Measurements from ENCODE around the gene CDCA5. TPM values are rescaled to one million over a fixed set of nuclear protein-coding genes. Genes with fewer than 3 reads are reported as not detected.

CDCA5 gene
- total RNA-seq, 2 experiments from 2014 or later, result 111 to 119 TPM

GRCh38 chr11:65087216-65087615 is 3.4 kb upstream of the CDCA5 start:
- Mint-ChIP-seq H3K4me3 (no peak overlapping the region), H3K27me3 (no peaks in the 10 kb centered on the region), H3K27ac (no peak overlapping the region), H3K9me3 (ENCODE audit: low read depth) (no peaks in the 10 kb centered on the region), H3K36me3 (ENCODE audit: low read depth) (peaks cover 40% of the 10 kb centered on the region), H3K4me1 (peaks cover 21% of the 10 kb centered on the region)
- POLR2A ChIA-PET, result no interaction called here
- ATAC-seq (no peak), DNase-seq (no peak)
- CTCF ChIA-PET, result no interaction called here
- intact Hi-C loops (cut with DNase I, micrococcal nuclease), result no loop called here

- H3K27me3 Mint-ChIP-seq, result no peaks in the 10 kb centered on the region
- peaks cover 24% of the 10 kb centered on the region for H3K4me1 Mint-ChIP-seq
- no peaks in the 10 kb centered on the region for H3K9me3 Mint-ChIP-seq (ENCODE audit: low read depth)
- POLR2A ChIA-PET, result no interaction called here
- DNase-seq, result no peak
- no peak for ATAC-seq
- intact Hi-C loops (cut with DNase I, micrococcal nuclease), result no loop called here
- H3K27ac Mint-ChIP-seq, result no peak overlapping the region
- H3K36me3 Mint-ChIP-seq (ENCODE audit: low read depth), result peaks cover 44% of the 10 kb centered on the region
- CTCF ChIA-PET, result no interaction called here
- H3K4me3 Mint-ChIP-seq, result no peak overlapping the region
Measured at GRCh38 chr11:65086809-65087208, 3.0 kb upstream of the CDCA5 start.

GRCh38 chr11:65085446-65085845 is 1.6 kb upstream of the CDCA5 start:
- intact Hi-C loops (cut with DNase I, micrococcal nuclease), result loop anchor here in 1 of 2 experiments (2.0 kb wide), 1 partner anchor 25 kb away; the partner anchor contains the start of gene TM7SF2
- POLR2A ChIA-PET, result interaction anchor here (1.0 to 1.1 kb wide), 2 partner anchors 13 to 32 kb away, joined by 4 to 7 read pairs; partner anchors contain the start of gene ZNHIT2
- CTCF ChIA-PET, result interaction anchor here (0.7 to 1.2 kb wide), 5 partner anchors 25 to 71 kb away, joined by 3 to 4 read pairs (median 3); partner anchors contain the start of genes ARL2, MRPL49, TM7SF2 and ZNHIT2
- peak overlapping the region; percentile 99 for H3K4me3 Mint-ChIP-seq
- peak overlapping the region; percentile 98 for H3K27ac Mint-ChIP-seq
- no peaks in the 10 kb centered on the region for H3K9me3 Mint-ChIP-seq (ENCODE audit: low read depth)
- H3K4me1 Mint-ChIP-seq, result peaks cover 31% of the 10 kb centered on the region
- H3K36me3 Mint-ChIP-seq (ENCODE audit: low read depth), result peaks cover 56% of the 10 kb centered on the region
- no peak for ATAC-seq
- DNase-seq, result no peak
- no peaks in the 10 kb centered on the region for H3K27me3 Mint-ChIP-seq

DNA sequence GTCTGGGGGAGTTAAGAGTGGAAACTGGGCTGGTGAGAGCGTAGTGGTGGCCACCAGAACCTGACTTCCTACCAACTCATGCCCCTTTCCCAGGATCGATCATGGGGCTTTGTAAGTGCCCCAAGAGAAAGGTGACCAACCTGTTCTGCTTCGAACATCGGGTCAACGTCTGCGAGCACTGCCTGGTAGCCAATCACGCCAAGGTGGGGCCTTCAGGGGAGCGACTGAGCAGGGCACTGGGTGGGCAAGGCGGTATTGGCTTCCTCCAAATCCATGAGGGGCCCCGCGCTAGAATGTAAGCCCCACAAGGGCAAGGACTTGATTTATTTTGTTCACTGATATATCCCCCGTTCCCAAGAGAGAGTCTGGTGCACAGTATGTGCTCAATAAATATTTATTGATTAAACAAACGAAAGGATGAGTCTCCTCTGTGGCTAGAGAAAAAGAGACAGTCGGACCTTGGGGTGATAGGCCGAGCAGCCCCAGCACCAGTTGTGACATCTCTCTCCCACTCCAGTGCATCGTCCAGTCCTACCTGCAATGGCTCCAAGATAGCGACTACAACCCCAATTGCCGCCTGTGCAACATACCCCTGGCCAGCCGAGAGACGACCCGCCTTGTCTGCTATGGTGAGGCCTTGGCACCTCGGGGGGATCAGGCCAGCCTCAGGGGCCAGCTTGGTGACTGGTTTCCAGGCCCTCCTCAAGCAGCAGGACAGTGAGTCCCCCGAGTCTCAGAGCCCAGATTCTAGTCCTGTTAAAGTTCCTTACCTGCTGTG is 947 bp upstream of the CDCA5 start:
- Mint-ChIP-seq H3K9me3 (ENCODE audit: low read depth) (no peaks in the 10 kb centered on the region), H3K4me3 (peak overlapping the region; percentile 99), H3K4me1 (peaks cover 35% of the 10 kb centered on the region), H3K36me3 (ENCODE audit: low read depth) (peaks cover 59% of the 10 kb centered on the region), H3K27ac (peak overlapping the region; percentile 98), H3K27me3 (no peaks in the 10 kb centered on the region)
- ATAC-seq, result peak; percentile 10
- DNase-seq, result no peak
- intact Hi-C loops (cut with DNase I, micrococcal nuclease), result loop anchor here (1.0 to 5.0 kb wide), 19 partner anchors 12 to 531 kb away; partner anchors contain the start of genes FAU (in 2 of the 2), MRPL49 (in 2 of the 2), SAC3D1 (in 2 of the 2) and VPS51 (in 2 of the 2)
- ChIA-PET POLR2A (interaction anchor here (0.6 to 1.1 kb wide), 3 partner anchors 13 to 554 kb away, joined by 3 to 7 read pairs (median 4); partner anchors contain the start of gene ZNHIT2), CTCF (interaction anchor here (0.7 to 1.2 kb wide), 4 partner anchors 26 to 38 kb away, joined by 3 to 4 read pairs (median 3); partner anchors contain the start of genes MRPL49, TM7SF2 and ZNHIT2)

DNA sequence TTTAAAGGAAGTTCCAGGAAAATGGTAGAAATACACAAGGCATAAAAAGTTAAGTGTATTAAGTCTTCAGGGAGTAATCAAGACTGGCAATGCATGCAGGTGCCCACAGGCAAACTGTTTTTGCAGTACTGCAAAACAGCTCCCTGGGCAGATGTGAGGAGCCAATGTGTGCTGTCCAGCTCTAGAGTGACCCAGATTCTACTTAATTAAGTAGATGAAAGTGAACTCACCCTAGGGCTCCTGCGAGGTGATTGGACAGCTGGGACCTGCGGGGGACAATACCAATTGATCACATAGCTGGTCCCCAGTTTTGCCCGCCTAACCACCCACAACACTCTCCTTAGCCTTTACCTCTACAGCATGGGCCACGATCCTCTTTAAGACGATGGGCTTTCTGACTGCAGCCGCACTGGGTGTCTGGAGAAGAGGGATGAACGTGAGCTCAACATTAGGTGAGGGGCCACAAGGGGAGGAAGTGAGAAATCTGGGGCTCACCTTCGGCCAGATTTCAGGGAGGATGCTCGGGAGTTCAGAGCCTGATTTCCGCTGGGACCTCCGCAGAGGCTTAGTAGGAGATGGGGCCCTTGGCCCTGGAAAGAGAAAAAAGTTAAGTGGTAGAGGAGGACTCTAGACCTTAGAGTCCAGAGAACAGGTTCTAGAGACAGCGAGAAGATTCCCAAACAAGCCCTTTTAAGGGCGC is 556 bp downstream of the CDCA5 start:
- H3K36me3 Mint-ChIP-seq (ENCODE audit: low read depth), result peaks cover 63% of the 10 kb centered on the region
- intact Hi-C loops (cut with DNase I, micrococcal nuclease), result loop anchor here in 1 of 2 experiments (1.0 to 5.0 kb wide), 2 partner anchors 41 to 56 kb away; partner anchors contain the start of genes SAC3D1 and SNX15
- POLR2A ChIA-PET, result interaction anchor here (0.5 to 1.1 kb wide), 5 partner anchors 10 to 1564 kb away, joined by 3 read pairs; partner anchors contain the start of gene TM7SF2
- CTCF ChIA-PET, result interaction anchor here (0.5 to 1.4 kb wide), 11 partner anchors 9 to 853 kb away, joined by 3 to 5 read pairs (median 3); partner anchors contain the start of gene MRPL49
- DNase-seq (peak; percentile 30), ATAC-seq (peak; percentile 3)
- H3K4me3 Mint-ChIP-seq, result peak overlapping the region; percentile 99
- H3K27me3 Mint-ChIP-seq, result no peaks in the 10 kb centered on the region
- H3K27ac Mint-ChIP-seq, result peak overlapping the region; percentile 98
- no peaks in the 10 kb centered on the region for H3K9me3 Mint-ChIP-seq (ENCODE audit: low read depth)
- peaks cover 47% of the 10 kb centered on the region for H3K4me1 Mint-ChIP-seq

DNA sequence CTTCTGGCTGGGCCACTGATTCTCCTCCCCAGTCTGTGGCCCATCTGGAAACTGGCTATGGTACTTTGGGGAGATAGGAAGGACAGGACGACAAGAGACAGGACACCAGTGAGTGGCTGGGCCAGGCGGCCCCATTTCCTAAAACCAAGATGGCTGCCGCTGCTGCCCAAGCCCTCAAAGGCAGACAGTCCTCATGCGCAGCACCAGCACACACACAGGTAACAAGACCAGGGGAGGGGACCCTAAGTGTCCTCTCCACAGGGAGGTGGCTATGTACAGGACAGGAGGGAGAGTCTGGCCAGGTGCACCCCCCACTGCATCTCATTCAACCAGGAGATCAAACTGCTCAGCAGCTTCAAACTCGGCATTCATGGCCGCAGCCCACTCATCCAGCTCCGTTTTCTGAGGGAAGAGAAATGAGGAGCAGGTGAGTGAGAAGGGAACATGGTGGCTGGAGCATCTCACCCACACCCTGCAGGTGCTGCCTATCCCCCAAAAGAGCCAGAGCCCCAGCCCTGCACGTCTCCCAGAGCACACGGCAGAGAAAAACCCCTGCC is 5.0 kb downstream of the CDCA5 start:
- intact Hi-C loops (cut with DNase I, micrococcal nuclease), result loop anchor here (1.0 kb wide), 1 partner anchor 66 kb away; no protein-coding TSS in a partner anchor
- Mint-ChIP-seq H3K9me3 (ENCODE audit: low read depth) (no peaks in the 10 kb centered on the region), H3K36me3 (ENCODE audit: low read depth) (peaks cover 69% of the 10 kb centered on the region), H3K27ac (peak overlapping the region; percentile 7), H3K4me1 (peaks cover 35% of the 10 kb centered on the region), H3K27me3 (no peaks in the 10 kb centered on the region), H3K4me3 (no peak overlapping the region)
- ChIA-PET POLR2A (interaction anchor here (0.6 to 0.9 kb wide), 3 partner anchors 9 to 69 kb away, joined by 3 read pairs; no protein-coding TSS in a partner anchor), CTCF (interaction anchor here (0.5 to 1.0 kb wide), 3 partner anchors 16 to 131 kb away, joined by 3 to 4 read pairs (median 3); no protein-coding TSS in a partner anchor)
- ATAC-seq (no peak), DNase-seq (no peak)

DNA sequence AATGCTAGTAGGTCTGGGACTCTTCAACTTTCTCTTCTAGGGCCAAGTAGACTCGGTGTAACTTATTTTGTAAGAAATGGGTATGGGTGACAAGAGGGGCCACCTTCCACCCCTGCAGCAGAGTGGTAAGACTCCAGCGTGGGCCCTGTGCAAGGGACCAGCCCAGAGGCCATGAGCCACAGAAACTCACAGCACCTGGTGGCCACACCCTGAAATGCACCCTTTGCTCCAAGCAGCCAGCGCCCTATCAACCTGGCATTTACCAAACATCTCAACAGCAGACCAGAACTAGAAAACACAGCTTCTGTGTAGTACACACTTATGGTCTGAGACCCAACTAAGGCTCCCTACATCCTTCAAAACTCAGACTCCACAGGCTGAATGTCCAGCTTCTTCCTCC is 5.7 kb downstream of the CDCA5 start:
- DNase-seq (peak; percentile 79), ATAC-seq (peak; percentile 90)
- H3K9me3 Mint-ChIP-seq (ENCODE audit: low read depth), result no peaks in the 10 kb centered on the region
- no peak overlapping the region for H3K4me3 Mint-ChIP-seq
- H3K36me3 Mint-ChIP-seq (ENCODE audit: low read depth), result peaks cover 62% of the 10 kb centered on the region
- ChIA-PET CTCF (interaction anchor here (0.6 to 1.0 kb wide), 2 partner anchors 17 to 132 kb away, joined by 3 read pairs; no protein-coding TSS in a partner anchor), POLR2A (interaction anchor here (0.9 kb wide), 1 partner anchor 9 kb away, joined by 3 read pairs; no protein-coding TSS in a partner anchor)
- intact Hi-C loops (cut with DNase I, micrococcal nuclease), result loop anchor here (1.0 kb wide), 1 partner anchor 65 kb away; no protein-coding TSS in a partner anchor
- no peaks in the 10 kb centered on the region for H3K27me3 Mint-ChIP-seq
- peak overlapping the region; percentile 7 for H3K27ac Mint-ChIP-seq
- peaks cover 35% of the 10 kb centered on the region for H3K4me1 Mint-ChIP-seq

DNA sequence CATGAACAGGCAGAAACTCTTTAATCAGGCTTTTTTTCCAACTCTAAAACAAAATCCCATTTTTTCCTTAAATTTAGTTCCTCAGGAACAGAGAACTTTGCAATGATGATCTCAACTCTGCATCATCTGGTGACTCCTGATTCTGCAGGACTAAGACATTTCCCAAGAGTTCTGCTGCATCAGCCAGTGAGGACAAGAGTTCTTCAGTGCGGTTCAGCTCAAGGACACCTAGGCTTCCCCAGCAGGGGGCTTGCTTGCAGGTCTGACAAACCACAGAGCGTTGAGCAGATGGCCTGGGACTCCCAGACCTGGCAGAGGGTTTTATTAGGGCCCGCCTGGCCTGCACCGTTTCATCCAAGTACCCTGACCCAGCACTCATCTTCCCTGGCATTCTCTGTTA is 6.4 kb downstream of the CDCA5 start:
- Mint-ChIP-seq H3K27me3 (no peaks in the 10 kb centered on the region), H3K4me3 (no peak overlapping the region), H3K9me3 (ENCODE audit: low read depth) (no peaks in the 10 kb centered on the region), H3K27ac (no peak overlapping the region), H3K4me1 (peaks cover 30% of the 10 kb centered on the region), H3K36me3 (ENCODE audit: low read depth) (peaks cover 55% of the 10 kb centered on the region)
- POLR2A ChIA-PET, result no interaction called here
- intact Hi-C loops (cut with DNase I, micrococcal nuclease), result no loop called here
- CTCF ChIA-PET, result interaction anchor here (0.6 kb wide), 1 partner anchor 72 kb away, joined by 4 read pairs; no protein-coding TSS in a partner anchor
- no peak for DNase-seq
- ATAC-seq, result no peak

GRCh38 chr11:65072631-65072966 is 11.2 kb downstream of the CDCA5 start:
- Mint-ChIP-seq H3K4me3 (no peak overlapping the region), H3K9me3 (ENCODE audit: low read depth) (no peaks in the 10 kb centered on the region), H3K27ac (no peak overlapping the region), H3K36me3 (ENCODE audit: low read depth) (peaks cover 14% of the 10 kb centered on the region), H3K4me1 (no peaks in the 10 kb centered on the region), H3K27me3 (no peaks in the 10 kb centered on the region)
- ChIA-PET POLR2A (no interaction called here), CTCF (no interaction called here)
- ATAC-seq (no peak), DNase-seq (no peak)
- intact Hi-C loops (cut with DNase I, micrococcal nuclease), result no loop called here

- Mint-ChIP-seq H3K4me3 (no peak overlapping the region), H3K27me3 (no peaks in the 10 kb centered on the region), H3K36me3 (ENCODE audit: low read depth) (peaks cover 8% of the 10 kb centered on the region), H3K4me1 (no peaks in the 10 kb centered on the region), H3K27ac (no peak overlapping the region), H3K9me3 (ENCODE audit: low read depth) (no peaks in the 10 kb centered on the region)
- ATAC-seq, result peak; percentile 4
- intact Hi-C loops (cut with DNase I, micrococcal nuclease), result no loop called here
- ChIA-PET CTCF (no interaction called here), POLR2A (no interaction called here)
- no peak for DNase-seq
Measured at GRCh38 chr11:65071907-65072630, 11.8 kb downstream of the CDCA5 start.
